HG03039 (cell line): ENCODE measurements around the gene NEK4.
"Not testable (repeated sequence)": the region's sequence is repeated elsewhere in the genome, so short reads cannot be mapped to it uniquely, and the experiment has no call there.

ENCODE experiments used
- ATAC-seq: cut with Tn5 transposase; IDR thresholded peaks from one replicate; pipeline ENCODE4 v1.9.1; 2021; ENCODE audit warnings: mild to moderate bottlenecking, moderate library complexity; ENCODE audit not compliant: unreplicated experiment

Gene NEK4

DNA sequence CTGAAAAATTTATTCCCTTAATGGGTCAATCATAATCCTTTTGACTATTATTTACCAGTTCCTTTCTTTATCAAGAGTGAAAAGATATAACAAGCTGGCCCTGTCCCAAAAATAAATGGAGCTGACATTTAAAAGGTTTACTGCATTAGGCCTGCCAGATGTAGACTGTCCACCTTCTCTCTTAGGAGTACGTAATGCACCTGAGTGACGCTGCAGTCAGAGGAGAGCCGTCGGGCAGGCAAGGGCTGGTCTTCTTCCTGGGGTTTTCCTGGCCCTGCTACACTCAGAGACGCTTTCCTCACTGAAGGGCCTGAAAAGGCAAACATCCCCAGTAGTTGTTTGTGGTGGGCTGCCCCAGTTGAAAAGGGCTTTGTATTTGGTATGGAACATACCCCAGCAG, 27.6 kb downstream of the NEK4 start:
- no peak for ATAC-seq

DNA sequence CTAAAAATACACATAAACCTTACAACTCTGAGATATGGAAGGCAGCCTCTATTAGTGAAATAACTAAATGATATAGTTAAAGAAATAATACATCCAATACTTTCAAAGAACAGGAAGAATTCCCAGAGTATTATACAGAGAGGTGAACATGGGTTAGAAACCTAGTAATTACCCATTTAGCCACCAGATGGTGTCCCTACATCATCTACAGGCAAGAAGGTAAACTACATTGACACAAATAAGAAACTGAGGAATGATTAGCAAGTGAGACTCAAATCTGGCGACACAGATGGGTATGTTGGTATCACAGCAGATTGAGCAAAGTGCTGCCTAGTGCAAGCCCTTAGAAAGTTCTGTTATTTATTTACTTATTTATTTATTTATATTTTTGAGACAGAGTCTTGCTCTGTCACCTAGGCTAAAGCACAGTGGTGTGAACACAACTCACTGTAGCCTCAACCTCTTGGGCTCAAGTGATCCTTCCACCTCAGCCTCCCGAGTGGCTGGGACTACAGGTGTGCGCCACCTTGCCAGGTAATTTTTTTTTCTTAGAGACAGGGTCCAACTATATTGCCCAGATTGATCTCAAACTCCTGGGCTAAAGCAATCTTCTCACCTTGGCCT, 28.2 kb downstream of the NEK4 start:
- no peak for ATAC-seq

DNA sequence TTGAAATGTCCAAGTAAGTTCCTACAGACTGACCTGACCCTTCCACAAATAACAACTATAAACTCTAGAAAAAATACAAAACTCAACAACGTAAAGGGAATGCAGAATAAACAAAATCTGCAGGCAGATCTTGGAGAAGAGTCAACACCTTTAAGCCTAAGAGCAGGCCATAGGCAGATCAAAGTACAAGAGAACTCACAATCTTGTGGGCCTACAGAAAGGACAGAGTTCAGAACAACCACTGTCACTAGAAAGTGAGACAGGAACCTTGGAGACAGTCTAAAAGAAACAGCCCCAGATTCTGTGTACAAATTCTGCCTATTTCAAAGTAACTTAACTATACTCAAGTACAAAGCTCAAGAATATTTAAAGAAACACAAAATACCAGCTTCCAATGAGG, 31.0 kb downstream of the NEK4 start:
- ATAC-seq: no peak

DNA sequence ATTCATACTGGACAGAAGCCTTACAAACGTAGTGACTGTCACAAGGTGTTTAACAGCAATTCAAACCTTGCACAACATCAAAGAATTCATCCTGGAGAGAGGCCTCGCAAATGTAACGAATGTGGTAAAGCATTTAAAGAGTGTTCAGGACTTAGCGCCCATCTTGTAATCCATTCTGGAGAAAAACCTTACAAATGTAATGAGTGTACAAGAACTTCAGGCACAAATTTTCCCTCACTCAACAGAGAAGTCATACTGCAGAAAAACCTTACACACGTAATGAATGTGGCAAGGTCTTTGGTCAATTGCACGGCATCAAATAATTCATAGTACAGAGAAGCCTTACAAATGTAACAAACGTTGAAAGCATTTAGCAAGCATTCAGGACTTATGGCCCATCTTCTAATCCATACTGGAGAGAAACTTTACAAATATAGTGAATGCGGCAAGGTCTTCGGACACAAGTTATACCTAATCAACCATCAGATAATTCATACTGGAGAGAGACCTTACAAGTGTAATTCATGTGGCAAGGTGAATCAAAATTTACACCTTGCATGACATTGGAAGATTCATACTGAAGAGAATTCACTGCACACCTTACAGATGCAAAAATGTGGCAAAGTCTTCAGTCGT, 37.4 kb downstream of the NEK4 start:
- ATAC-seq: no peak

DNA sequence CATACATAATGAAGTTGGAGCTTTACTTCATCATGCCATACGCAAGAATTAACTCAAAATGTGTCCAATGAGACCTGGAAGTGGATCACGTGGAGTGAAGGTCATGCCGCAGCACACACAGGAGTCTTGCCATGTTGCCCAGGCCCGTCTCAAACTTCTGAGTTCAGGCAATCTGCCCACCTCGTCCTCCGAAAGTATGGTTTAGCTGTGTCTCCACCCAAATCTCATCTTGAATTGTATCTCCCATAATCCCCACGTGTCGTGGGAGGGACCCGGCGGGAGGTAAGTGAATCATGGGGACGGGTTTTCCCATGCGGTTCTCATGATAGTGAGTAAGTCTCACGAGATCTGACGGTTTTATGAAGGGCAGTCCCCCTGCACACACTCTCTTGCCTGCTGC, 39.1 kb downstream of the NEK4 start:
- ATAC-seq: no peak

DNA sequence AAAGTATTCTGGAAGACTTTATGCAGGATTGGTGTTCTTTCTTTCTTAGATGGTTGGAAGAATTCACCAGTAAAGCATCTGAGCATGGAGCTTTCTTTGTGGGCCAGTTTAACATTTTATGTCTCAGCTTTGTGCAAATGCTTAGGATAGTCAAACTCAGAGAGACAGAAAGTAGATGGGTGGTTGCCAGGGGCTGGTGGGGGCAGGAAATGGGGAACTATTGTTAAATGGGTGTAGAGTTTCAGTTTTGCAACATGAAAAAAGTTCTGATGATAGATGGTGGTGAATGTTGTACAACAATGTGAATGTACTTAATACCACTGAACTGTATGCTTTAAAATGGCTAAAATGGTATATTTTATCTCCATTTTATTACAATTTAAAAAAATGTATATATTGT, 40.1 kb downstream of the NEK4 start:
- ATAC-seq: no peak

DNA sequence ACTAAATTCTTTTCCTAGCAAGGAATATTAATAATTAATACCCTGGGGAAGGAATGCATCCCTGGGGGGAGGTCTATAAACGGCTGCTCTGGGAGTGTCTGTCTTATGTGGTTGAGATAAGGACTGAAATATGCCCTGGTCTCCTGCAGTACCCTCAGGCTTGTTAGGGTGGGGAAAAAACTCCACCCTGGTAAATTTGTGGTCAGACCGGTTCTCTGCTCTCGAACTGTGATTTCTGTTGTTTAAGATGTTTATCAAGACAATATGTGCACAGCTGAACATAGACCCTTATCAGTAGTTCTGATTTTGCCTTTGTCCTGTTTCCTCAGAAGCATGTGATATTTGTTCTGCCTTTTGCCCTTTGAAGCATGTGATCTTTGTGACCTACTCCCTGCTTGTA, 42.0 kb downstream of the NEK4 start:
- ATAC-seq: not testable (repeated sequence)

DNA sequence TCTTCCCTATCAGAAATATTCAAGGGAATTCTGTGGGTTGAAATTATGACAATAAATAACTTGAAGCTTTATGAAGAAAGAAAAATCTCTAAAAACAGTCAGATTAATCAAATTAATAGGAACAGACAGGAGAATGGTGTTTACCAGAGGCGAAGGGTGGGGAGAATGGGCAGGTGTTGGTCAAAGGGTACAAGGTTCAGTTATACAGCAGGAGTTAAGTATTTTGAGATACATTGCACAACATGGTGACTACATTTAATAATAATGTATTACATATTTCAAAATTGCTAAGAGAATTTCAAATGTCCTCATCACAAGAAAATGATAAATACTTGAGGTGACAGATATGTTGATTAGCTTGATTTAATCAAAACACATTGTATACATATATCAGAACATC, 46.2 kb downstream of the NEK4 start:
- no peak for ATAC-seq

DNA sequence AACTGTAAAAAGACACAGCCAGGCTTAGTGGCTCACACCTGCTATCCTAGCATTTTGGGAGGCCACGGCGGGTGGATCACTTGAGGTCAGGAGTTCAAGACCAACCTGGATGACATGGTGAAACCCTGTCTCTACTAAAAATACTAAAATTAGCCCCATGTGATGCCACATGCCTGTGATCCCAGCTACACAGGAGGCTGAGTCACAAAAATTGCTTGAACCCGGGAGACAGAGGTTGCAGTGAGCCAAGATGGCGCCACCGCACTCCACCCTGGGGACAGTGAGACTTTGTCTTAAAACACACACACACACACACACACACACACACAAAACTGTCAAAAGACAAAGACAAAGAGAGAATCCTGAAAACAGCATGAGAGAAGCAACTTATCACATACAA, 46.8 kb downstream of the NEK4 start:
- ATAC-seq: no peak

DNA sequence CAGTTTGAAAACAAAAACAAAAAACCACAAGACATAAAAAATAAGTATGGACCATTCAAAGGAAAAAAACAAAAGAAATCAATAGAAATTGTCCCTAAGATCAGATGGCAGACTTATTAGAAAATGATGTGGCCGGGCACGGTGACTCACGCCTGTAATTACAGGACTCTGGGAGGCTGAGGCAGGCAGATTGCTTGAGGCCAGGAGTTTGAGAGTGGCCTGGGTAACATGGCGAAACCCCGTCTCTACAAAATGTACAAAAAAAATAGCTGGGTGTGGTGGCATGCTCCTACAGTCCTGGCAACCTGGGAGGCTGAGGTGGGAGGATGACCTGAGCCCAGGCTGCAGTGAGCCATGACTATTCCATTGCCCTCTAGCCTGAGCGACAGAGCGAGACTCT, 48.2 kb downstream of the NEK4 start:
- no peak for ATAC-seq

DNA sequence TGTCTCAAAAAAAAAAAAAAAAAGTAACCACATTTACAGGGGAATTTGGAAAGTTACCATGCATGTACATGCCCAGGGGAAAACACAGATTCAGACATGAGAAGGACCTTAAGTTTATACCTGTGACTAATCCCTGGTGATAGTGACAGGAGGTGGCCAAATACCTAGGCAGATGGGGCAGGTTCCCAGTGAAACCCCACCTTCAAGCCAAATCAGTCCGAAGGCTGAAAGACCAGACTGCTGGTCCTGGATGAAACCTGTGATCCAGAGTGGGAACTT, 49.1 kb downstream of the NEK4 start:
- ATAC-seq: no peak

DNA sequence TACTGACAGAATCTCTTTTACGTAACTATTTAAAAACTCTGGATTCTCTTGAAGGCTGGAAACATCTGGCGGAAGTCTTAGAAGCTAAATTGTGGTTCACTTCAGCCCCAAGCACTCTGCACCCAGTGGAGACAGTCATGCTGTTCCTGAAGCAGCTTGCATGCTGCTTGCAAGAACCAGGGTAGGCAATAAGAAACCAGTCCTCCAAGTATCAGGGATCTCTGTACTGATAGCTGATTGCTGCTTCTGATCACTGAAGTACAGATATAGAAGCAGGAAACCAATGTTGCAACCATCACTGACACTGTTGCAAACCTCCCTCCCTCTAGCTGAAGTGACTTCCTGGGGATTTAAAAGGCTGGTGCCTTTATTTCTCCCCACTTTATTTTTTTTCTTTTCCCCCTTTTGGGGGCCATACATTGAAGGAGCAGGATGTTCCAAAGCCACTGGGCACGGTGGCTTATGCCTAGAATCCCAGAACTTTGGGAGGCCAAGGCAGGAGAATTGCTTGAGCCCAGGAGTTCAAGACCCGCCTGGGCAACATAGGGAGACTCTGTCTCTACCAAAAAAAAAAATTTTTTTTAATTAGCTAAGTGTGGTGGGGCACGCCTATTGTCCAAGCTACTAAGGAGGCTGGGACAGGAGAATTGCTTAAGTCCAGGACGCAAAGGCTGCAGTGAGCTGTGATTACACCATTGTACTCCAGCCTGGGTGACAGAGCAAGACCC, 49.6 kb downstream of the NEK4 start:
- ATAC-seq: no peak

DNA sequence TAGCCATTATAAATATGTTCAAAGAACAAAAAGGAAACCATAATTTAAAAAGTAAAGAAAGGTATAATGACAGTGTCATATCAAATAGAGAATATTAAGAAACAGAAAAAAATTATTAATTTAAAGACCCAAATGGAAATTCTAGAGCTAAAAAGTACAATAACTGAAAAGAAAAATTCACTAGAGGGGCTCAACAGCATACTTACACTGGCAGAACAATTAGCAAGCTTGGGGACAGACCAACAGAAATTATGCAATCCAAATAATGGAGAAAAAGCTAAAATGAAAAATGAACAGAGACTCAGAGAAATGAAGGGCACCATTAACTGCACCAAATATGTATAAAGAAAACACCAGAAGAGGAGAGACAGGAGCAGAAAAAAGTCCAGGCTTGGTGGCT, 51.1 kb downstream of the NEK4 start:
- ATAC-seq: no peak

DNA sequence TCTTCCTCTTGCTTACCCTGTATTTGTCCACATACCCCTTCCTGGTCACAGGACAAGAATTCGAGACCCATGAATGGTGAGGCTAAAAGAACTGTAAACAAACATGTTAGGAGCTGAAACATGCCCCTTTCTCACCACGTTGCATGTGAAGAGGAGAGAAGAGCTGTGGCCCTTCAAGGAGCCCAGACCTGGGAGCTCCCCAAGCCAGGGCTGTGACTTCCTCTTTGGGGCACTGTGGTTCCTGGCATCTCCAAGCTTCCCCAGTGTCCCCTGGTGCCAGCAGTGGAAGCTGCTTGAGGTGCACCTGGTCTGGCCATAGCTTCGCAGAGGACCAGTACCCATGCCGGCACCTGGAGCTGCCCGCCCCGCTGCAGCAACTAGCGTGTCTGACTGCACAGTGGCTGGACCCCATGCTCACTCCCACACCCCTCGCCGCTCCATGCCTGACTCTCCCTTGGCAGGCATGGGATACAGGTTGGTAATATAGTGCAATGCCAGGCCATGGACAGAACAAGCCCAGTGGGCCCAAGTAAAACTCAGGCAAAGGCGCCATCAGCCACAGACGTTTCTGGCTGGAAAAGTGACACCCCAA, 54.9 kb downstream of the NEK4 start:
- ATAC-seq: no peak

DNA sequence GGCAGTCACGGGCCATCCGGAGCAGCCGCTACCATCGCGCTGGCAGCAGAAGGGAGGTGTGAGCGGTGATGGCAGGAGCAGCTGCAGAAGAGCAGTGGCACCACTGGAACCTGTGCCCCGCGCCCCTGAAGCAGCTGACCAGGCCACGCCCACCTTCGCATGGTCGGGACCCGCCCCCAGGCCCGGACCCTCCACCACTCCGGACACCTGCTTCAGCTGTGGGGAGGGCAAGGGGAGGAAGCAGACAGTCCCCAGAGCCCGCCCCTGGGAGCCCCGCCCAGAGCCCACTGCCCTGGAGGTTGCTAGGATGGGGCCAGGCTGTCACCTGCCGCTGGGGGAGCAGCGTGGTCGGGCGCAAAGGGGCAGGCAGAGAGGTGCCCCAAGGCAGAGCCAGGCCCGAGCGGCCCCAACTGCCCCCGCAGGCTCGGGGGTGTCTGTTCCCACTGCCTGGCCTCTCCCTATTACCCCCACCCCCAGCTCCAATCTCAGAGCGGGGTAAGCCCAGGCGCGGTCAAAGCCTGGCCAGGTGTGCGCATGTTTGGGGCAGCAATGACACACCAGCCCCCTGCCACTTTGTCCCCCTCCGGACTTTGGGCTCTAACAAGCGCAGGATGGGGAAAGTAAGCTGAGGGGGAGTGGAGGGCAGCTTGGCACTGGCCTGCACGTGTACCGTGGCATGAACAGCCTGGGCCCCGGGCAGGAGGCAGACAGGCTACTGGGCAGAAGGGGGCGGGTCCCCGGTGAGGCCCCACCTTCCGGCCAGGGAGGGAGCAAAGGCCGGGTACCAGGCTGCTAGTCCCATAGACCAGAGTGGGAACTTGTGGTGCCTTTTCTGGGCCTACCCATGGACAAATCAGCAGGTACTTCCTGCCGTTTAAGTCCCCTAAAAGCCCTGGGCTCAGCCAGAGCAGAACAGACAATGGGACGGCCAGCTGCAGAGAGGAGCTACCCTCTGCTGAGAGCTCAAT, 56.1 kb downstream of the NEK4 start:
- no peak for ATAC-seq

DNA sequence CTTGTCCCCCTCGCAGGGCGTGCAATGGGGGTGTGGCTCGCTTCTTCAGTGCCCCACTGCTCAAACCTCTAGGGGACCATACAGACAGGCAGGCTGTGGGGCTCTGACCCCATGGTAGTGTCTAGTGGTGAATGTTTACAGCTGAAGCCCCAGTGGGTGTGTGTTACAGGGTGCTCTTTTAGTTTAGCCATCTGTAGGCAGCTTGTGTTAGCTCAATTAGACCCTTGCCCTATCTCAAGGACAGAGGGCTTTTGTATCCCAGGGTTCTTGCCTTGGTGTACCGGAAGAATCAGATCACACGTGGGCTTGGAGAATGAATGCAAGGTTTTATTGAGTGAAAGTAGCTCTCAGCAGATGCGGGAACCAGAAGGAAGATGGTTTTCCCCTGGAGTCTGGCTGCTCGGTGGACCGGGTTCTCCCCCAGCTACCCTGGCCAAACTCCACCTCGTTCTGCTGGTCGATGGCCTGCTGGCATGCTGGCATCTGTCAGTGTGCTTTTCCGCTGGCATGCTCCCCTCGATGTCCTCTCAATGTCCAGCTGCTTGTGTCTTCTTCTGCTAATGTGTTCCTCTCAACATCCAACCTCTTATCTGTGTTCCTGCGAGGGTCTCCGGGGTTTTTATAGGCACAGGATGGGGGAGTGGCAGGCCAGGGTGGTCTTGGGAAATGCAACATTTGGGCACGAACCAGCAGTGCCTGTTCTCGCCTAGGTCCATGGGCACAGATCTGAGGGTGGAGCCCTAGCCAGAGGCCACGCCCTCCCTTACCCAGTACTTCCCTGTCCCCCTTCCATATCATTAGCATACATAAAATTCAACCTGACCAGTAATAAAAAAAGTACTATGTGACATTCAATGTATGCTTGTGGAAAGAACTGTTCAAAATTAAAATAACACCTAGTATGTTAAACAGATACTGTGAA, 58.2 kb downstream of the NEK4 start:
- no peak for ATAC-seq

DNA sequence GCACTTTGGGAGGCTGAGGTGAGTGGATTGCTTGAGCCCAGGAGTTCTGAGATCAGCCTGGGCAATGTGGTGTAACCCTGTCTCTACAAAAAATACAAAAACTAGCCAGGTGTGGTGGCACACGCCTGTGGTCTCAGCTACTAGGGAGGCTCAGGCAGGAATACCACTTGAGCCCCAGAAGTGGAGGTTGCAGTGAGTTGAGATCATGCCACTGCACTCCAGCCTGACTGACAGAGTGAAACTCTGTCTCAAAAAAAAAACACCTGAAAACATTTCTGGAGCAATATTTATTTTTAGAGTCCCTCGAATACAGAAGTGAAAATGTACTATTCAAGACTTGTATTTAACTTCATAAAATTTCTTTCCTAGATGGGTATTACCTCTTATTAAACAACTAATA, 60.2 kb downstream of the NEK4 start:
- no peak for ATAC-seq

DNA sequence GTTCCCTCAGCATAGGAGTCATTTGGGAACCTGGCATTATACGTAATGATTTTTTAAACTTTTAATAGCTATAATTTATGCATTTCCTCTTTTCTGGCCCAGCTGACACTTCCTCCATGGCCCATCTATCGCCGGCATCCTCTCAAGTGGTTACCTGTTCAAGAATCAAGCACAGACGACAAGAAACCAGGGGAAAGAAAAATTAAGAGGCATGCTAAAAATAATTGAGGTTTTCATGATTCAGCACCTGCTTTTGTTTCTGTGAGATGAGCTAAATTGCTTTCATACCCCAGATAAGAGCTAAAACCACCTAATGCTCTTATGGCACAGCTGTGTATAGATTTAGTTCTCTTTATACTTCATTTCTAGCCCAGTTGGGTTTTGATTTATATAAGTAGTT, 63.2 kb downstream of the NEK4 start:
- ATAC-seq: no peak

DNA sequence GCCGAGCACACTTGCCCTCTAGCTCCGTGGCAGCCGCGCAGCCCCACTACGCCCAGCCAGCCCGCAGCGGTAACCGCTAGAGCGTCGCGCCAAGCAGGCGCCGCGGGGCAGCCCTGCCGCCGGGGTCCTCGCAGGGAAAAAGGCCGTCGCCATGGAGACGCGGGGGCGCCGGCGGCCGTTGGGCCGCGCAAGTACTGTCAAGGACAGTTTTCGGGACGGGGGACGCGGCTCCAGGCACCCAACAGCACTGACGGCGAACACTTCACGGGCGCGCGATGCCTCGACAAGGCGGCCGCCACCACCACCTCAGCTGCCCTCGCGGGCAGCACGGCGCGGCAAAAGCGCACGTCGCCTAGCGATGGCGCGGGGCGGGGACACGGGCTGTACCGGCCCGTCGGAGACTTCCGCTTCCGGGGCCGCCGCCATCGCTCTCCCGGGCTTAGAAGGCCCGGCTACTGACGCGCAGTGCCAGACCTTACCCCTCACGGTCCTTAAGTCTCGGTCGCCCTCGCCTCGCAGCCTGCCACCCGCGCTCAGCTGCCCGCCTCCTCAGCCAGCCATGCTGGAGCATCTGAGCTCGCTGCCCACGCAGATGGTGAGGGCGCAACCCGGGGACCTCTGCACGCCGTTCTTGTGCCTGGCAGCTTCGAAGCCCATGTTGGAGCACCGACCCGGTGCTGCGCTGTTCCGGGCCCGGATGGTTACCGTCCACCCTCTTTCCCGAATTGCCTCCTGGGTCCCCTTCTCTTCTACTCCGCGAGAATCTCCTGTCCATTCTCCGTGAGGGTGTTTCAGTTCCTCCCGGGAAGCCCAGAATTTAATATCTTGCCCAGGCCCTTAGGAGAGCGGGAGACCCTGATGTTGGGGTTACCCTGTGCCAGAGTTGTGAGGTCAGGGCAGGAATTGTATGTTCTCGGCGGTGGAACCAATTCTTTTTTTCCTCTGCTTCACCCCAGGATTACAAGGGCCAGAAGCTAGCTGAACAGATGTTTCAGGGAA, 64.8 kb downstream of the NEK4 start, which contains the start of the genes GLT8D1 and SPCS1:
TSS of gene GLT8D1 (minus strand) at position 104 of the 999 bp plus-strand sequence. CDS start 5,331 bp downstream, outside the sequence.
TSS of gene SPCS1 (plus strand) at position 419 of the 999 bp plus-strand sequence. CDS start at position 560, 141 bp downstream.
- peak; percentile 85 for ATAC-seq
